ENCODE measurements around the gene RTN3. TPM values are rescaled to one million over a fixed set of nuclear protein-coding genes. Genes with fewer than 3 reads are reported as not detected.
A peak's percentile ranks its signal among the peaks of the same experiment; 100 is the strongest.
"Not testable (repeated sequence)": the region's sequence is repeated elsewhere in the genome, so short reads cannot be mapped to it uniquely, and the experiment has no call there.

The RTN3 gene
- total and polyA plus RNA-seq, 2 donors (not counting 1 experiment from before 2014, with no cell fraction given) = 10.1 to 24.9 TPM

DNA sequence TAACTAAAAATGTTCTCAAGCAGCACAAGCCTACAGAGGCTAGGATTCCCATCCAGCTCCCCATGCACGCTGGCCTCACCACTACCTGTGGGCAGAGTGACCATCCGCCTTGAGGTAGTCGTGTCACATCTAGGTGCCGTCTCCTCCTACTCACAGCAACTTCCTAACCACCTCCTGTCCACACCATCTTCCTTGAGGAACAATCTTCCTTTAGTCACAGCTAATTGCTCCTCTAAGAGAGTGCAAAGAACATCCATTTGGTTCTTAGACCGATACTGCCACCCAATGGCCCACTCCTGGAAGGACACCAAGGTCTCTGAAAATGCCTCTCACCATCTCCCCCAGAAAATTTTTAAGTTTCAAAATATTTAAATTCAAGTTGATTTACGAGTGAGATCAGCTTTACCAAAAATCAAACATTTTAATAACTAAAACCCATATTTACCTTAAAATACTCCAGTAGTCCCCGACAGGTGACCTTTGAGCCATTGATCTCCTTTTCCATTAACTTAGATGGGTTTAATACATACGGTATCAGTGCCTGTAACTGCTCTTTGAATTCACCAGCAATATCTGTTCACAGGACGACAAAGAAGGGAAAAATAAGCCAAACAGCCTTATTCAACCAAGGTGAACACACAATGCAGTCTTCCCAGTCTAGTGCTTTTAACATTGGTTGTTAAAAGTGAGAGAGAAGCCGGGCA is 45.4 kb upstream of the RTN3 start:
- Histone ChIP-seq H2AFZ (ENCODE audit: insufficient read depth, low read depth, low read length, poor library complexity, severe bottlenecking) (no peak overlapping the region), H3K27ac (ENCODE audit: low read length in 2 of 2) (no peak overlapping the region), H3K36me3 (replicated peaks in 1 of 2; ENCODE audit: control extremely low read depth in 1 of 2, control insufficient read depth in 1 of 2, extremely low read depth in 1 of 2, insufficient read depth in 2 of 2, low read length in 1 of 2) (peaks cover 8 to 21% of the 10 kb centered on the region in 2 experiments), H3K4me2 (replicated peaks; ENCODE audit: low read depth, low read length, poor library complexity, severe bottlenecking) (no peak overlapping the region), H3K27me3 (replicated peaks in 1 of 4; ENCODE audit: control extremely low read depth in 1 of 4, control insufficient read depth in 3 of 4, insufficient read depth in 4 of 4, low read length in 3 of 4) (no peaks in the 10 kb centered on the region), H3K9me3 (ENCODE audit: control extremely low read depth in 1 of 3, control insufficient read depth in 2 of 3, insufficient read depth in 1 of 3, low read length in 2 of 3) (no peaks in the 10 kb centered on the region), H3K79me2 (ENCODE audit: control insufficient read depth, insufficient read depth, low read length) (no peaks in the 10 kb centered on the region), H3K9ac (ENCODE audit: low read length) (no peak overlapping the region), H3K4me3 (ENCODE audit: control extremely low read depth in 1 of 5, extremely low read depth in 1 of 5, insufficient read depth in 1 of 5, low read depth in 2 of 5, low read length in 4 of 5) (no peak overlapping the region), H4K20me1 (ENCODE audit: control insufficient read depth, insufficient read depth, low read length, poor library complexity, severe bottlenecking) (no peaks in the 10 kb centered on the region), H3K4me1 (ENCODE audit: control insufficient read depth in 2 of 2, insufficient read depth in 2 of 2, low read length in 2 of 2) (peaks cover 0 to 7% of the 10 kb centered on the region in 2 donors)
- ATAC-seq (ENCODE audit: low read depth) (peak; percentile 72), DNase-seq (peak; percentile 75)
- WGBS (ENCODE audit: insufficient coverage) = 83% methylated on average over 8 of the region's 10 CpGs
- Mint-ChIP-seq H3K4me1 (peaks cover 7% of the 10 kb centered on the region), H3K27ac (no peak overlapping the region), H3K9me3 (ENCODE audit: insufficient read depth) (no peaks in the 10 kb centered on the region), H3K4me3 (no peak overlapping the region), H3K27me3 (no peaks in the 10 kb centered on the region)
- TF ChIP-seq EZH2 (IDR thresholded peaks at IDR 0.05; ENCODE audit: borderline replicate concordance, insufficient read depth, low read depth, low read length, poor library complexity, severe bottlenecking) = no peak
- TF ChIP-seq CTCF (IDR thresholded peaks at IDR 0.05) = peak; percentile 87
- POLR2A ChIA-PET = no interaction called here
- CTCF ChIA-PET = interaction anchor here (0.6 to 6.6 kb wide), 13 partner anchors 9 to 472 kb away, joined by 3 to 202 read pairs (median 3); no protein-coding TSS in a partner anchor
- intact Hi-C loops (cut with micrococcal nuclease) = loop anchor here (1.0 kb wide), 1 partner anchor 157 kb away; no protein-coding TSS in a partner anchor

DNA sequence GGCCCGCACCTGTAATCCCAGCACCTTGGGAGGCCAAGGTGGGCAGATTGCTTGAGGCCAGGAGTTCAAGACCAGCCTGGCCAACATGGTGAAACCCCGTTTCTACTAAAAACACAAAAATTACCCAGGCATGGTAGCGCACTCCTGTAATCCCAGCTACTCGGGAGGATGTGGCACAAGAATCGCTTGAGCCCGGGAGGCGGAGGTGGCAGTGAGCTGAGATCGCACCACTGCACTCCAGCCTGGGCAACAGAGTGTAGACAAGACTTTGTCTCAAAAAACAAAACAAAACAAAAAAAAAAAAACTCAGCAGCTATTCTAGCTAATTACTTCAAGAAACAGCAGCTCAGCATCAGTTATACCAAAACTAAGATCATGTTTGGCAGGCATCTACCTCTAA is 42.9 kb upstream of the RTN3 start:
- H3K36me3 ChIP-seq (replicated peaks in 1 of 2; ENCODE audit: control extremely low read depth in 1 of 2, control insufficient read depth in 1 of 2, extremely low read depth in 1 of 2, insufficient read depth in 2 of 2, low read length in 1 of 2) = peaks cover 13 to 32% of the 10 kb centered on the region in 2 experiments

More for the DNA sequence above, 42.9 kb upstream of the RTN3 start:
- H3K27ac ChIP-seq (ENCODE audit: low read length in 2 of 2); H3K4me3 ChIP-seq (ENCODE audit: control extremely low read depth in 1 of 5, extremely low read depth in 1 of 5, insufficient read depth in 1 of 5, low read depth in 2 of 5, low read length in 4 of 5); H3K9me3 Mint-ChIP-seq (ENCODE audit: insufficient read depth); H3K4me3 Mint-ChIP-seq; H3K27me3 Mint-ChIP-seq; H3K4me1 Mint-ChIP-seq; H3K27ac Mint-ChIP-seq; DNase-seq; H3K4me1 ChIP-seq (ENCODE audit: control insufficient read depth in 2 of 2, insufficient read depth in 2 of 2, low read length in 2 of 2); H3K27me3 ChIP-seq (replicated peaks in 1 of 4; ENCODE audit: control extremely low read depth in 1 of 4, control insufficient read depth in 3 of 4, insufficient read depth in 4 of 4, low read length in 3 of 4); H4K20me1 ChIP-seq (ENCODE audit: control insufficient read depth, insufficient read depth, low read length, poor library complexity, severe bottlenecking); H3K9ac ChIP-seq (ENCODE audit: low read length); H3K9me3 ChIP-seq (ENCODE audit: control extremely low read depth in 1 of 3, control insufficient read depth in 2 of 3, insufficient read depth in 1 of 3, low read length in 2 of 3); H3K79me2 ChIP-seq (ENCODE audit: control insufficient read depth, insufficient read depth, low read length); H2AFZ ChIP-seq (ENCODE audit: insufficient read depth, low read depth, low read length, poor library complexity, severe bottlenecking); intact Hi-C loops (cut with micrococcal nuclease); H3K4me2 ChIP-seq (replicated peaks; ENCODE audit: low read depth, low read length, poor library complexity, severe bottlenecking); ATAC-seq (ENCODE audit: low read depth); POLR2A ChIA-PET: not testable (repeated sequence)
- WGBS (ENCODE audit: insufficient coverage) = 97% methylated on average over 8 of the region's 8 CpGs
- CTCF ChIA-PET = interaction anchor here (0.6 to 6.6 kb wide), 12 partner anchors 10 to 158 kb away, joined by 3 to 202 read pairs (median 3); no protein-coding TSS in a partner anchor

All from B cell (primary cell).